ENCODE results near the gene RBM26.

The RBM26 gene

DNA sequence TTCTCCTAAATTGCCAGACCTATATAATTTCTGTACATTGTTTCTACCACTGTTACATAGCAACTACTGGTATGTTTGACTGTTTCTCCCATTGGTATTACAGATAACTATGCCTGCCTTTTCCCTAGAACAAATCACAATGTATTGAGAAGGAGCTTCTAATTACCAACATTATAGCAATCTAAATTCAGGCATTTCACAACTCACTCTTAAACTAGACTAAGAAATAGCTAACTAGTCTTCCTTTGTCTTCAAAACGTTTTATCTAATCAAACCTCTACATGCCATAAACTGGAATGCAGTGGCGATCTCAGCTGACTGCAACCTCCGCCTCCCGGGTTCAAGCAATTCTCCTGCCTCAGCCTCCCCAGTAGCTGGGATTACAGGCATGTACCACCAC lies 18.2 kb downstream of the RBM26 start:
- ATAC-seq, result no peak

DNA sequence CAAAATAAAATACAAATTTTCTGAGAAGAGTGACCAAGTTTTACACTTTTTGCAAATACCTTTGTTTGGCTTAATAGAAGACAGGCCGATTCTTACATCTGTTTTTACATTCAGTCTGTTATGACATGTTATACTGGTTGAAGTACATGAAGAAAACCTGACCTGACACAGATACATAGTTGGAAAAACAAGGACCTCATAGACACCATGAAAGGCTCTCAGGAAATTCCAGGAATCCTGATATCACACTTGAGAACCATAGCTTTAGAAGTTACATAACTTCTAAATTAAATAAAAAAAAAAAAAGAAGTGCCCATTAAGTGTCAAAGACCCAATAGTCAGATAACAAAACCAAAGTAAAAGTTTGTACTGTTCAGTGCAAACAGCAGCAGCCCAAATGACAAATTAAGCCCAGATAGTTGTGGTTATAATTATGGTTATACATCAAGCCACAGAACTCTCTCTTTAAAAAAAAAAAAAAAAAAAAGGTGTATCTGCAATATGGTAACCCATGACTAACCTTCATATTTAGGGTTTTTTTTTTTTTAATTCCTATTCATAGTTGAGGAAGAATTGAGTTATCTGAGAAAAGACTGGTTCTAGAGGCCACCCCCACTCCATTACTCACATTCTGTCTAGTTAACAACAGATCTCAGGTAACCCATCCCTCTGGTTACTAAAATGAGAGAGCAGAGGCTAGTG lies 19.8 kb downstream of the RBM26 start:
- peak; percentile 51; the same call in 1 of the 2 replicates for TF ChIP-seq ZFP30 (CRISPR knock-in tag; IDR thresholded peaks at IDR 0.05)
- TF ChIP-seq, protein P1, sequence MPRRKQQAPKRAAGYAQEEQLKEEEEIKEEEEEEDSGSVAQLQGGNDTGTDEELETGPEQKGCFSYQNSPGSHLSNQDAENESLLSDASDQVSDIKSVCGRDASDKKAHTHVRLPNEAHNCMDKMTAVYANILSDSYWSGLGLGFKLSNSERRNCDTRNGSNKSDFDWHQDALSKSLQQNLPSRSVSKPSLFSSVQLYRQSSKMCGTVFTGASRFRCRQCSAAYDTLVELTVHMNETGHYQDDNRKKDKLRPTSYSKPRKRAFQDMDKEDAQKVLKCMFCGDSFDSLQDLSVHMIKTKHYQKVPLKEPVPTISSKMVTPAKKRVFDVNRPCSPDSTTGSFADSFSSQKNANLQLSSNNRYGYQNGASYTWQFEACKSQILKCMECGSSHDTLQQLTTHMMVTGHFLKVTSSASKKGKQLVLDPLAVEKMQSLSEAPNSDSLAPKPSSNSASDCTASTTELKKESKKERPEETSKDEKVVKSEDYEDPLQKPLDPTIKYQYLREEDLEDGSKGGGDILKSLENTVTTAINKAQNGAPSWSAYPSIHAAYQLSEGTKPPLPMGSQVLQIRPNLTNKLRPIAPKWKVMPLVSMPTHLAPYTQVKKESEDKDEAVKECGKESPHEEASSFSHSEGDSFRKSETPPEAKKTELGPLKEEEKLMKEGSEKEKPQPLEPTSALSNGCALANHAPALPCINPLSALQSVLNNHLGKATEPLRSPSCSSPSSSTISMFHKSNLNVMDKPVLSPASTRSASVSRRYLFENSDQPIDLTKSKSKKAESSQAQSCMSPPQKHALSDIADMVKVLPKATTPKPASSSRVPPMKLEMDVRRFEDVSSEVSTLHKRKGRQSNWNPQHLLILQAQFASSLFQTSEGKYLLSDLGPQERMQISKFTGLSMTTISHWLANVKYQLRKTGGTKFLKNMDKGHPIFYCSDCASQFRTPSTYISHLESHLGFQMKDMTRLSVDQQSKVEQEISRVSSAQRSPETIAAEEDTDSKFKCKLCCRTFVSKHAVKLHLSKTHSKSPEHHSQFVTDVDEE (CRISPR knock-in tag; IDR thresholded peaks at IDR 0.05), result no peak
- peak; percentile 44 for ATAC-seq

More for the DNA sequence above, 18.2 kb downstream of the RBM26 start:
- TF ChIP-seq SNAI2 (CRISPR knock-in tag; IDR thresholded peaks at IDR 0.05) (no peak), ZNF70 (CRISPR knock-in tag; IDR thresholded peaks at IDR 0.05) (no peak), ZFP3 (CRISPR knock-in tag; IDR thresholded peaks at IDR 0.05) (no peak), PPARA (CRISPR knock-in tag; IDR thresholded peaks at IDR 0.05; ENCODE audit: borderline replicate concordance) (no peak), TCF4 (CRISPR knock-in tag; IDR thresholded peaks at IDR 0.05; ENCODE audit: borderline replicate concordance) (no peak), ESRRG (CRISPR knock-in tag; IDR thresholded peaks at IDR 0.05) (no peak), ZFP30 (CRISPR knock-in tag; IDR thresholded peaks at IDR 0.05) (no peak), CSDC2 (CRISPR knock-in tag; IDR thresholded peaks at IDR 0.05) (no peak), OSR1 (CRISPR knock-in tag; IDR thresholded peaks at IDR 0.05) (no peak), ISL1 (CRISPR knock-in tag; IDR thresholded peaks at IDR 0.05) (no peak), ZNF565 (CRISPR knock-in tag; conservative IDR thresholded peaks at IDR 0.05; ENCODE audit: low read depth) (no peak), ZC3H10 (CRISPR knock-in tag; IDR thresholded peaks at IDR 0.05) (no peak)
- TF ChIP-seq, protein P2, sequence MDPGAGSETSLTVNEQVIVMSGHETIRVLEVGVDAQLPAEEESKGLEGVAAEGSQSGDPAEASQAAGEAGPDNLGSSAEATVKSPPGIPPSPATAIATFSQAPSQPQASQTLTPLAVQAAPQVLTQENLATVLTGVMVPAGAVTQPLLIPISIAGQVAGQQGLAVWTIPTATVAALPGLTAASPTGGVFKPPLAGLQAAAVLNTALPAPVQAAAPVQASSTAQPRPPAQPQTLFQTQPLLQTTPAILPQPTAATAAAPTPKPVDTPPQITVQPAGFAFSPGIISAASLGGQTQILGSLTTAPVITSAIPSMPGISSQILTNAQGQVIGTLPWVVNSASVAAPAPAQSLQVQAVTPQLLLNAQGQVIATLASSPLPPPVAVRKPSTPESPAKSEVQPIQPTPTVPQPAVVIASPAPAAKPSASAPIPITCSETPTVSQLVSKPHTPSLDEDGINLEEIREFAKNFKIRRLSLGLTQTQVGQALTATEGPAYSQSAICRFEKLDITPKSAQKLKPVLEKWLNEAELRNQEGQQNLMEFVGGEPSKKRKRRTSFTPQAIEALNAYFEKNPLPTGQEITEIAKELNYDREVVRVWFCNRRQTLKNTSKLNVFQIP (CRISPR knock-in tag; IDR thresholded peaks at IDR 0.05; ENCODE audit: borderline replicate concordance, low read depth), result no peak
- TF ChIP-seq, protein P3, sequence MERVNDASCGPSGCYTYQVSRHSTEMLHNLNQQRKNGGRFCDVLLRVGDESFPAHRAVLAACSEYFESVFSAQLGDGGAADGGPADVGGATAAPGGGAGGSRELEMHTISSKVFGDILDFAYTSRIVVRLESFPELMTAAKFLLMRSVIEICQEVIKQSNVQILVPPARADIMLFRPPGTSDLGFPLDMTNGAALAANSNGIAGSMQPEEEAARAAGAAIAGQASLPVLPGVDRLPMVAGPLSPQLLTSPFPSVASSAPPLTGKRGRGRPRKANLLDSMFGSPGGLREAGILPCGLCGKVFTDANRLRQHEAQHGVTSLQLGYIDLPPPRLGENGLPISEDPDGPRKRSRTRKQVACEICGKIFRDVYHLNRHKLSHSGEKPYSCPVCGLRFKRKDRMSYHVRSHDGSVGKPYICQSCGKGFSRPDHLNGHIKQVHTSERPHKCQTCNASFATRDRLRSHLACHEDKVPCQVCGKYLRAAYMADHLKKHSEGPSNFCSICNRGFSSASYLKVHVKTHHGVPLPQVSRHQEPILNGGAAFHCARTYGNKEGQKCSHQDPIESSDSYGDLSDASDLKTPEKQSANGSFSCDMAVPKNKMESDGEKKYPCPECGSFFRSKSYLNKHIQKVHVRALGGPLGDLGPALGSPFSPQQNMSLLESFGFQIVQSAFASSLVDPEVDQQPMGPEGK (CRISPR knock-in tag; IDR thresholded peaks at IDR 0.05; ENCODE audit: borderline replicate concordance), result no peak
- TF ChIP-seq, protein P1 (CRISPR knock-in tag; IDR thresholded peaks at IDR 0.05), result no peak
- TF ChIP-seq, protein P4, sequence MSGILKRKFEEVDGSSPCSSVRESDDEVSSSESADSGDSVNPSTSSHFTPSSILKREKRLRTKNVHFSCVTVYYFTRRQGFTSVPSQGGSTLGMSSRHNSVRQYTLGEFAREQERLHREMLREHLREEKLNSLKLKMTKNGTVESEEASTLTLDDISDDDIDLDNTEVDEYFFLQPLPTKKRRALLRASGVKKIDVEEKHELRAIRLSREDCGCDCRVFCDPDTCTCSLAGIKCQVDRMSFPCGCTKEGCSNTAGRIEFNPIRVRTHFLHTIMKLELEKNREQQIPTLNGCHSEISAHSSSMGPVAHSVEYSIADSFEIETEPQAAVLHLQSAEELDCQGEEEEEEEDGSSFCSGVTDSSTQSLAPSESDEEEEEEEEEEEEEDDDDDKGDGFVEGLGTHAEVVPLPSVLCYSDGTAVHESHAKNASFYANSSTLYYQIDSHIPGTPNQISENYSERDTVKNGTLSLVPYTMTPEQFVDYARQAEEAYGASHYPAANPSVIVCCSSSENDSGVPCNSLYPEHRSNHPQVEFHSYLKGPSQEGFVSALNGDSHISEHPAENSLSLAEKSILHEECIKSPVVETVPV (CRISPR knock-in tag; IDR thresholded peaks at IDR 0.05), result no peak

DNA sequence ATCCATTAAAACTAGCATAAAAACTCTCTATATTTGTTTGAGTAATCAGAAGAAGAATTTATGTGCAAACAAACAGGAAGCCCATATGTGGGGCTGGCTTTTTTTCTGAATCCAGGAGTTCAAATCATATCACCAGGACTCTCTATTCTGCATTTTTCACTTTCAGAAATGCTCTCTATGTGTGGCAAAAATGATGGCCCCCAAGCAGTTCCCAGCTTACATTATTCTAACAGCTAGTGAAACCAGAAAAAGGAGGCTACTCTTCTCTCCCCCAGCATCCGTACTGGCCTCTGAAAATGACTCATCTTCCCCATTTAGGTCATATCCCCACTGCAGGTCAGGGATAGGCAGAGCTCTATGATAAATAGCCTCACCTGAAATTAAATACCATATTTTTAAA lies 20.4 kb downstream of the RBM26 start:
- TF ChIP-seq OSR1 (CRISPR knock-in tag; IDR thresholded peaks at IDR 0.05) (no peak), CSDC2 (CRISPR knock-in tag; IDR thresholded peaks at IDR 0.05) (no peak), TOX (CRISPR knock-in tag; IDR thresholded peaks at IDR 0.05; ENCODE audit: borderline replicate concordance) (no peak), ISL1 (CRISPR knock-in tag; IDR thresholded peaks at IDR 0.05) (no peak), BACH2 (CRISPR knock-in tag; IDR thresholded peaks at IDR 0.05; ENCODE audit: borderline replicate concordance) (no peak), ARNTL (CRISPR knock-in tag; IDR thresholded peaks at IDR 0.05; ENCODE audit: borderline replicate concordance, low read depth) (no peak), SNAI2 (CRISPR knock-in tag; IDR thresholded peaks at IDR 0.05) (no peak), ZFP3 (CRISPR knock-in tag; IDR thresholded peaks at IDR 0.05) (no peak), ZNF8 (CRISPR knock-in tag; IDR thresholded peaks at IDR 0.05) (no peak), PPARA (CRISPR knock-in tag; IDR thresholded peaks at IDR 0.05; ENCODE audit: borderline replicate concordance) (no peak)
- TF ChIP-seq, protein P1 (CRISPR knock-in tag; IDR thresholded peaks at IDR 0.05), result no peak
- ATAC-seq, result peak; percentile 45; the same call in 2 of the 3 replicates
